ENCODE data around the gene RAD51B.

RAD51B gene

DNA sequence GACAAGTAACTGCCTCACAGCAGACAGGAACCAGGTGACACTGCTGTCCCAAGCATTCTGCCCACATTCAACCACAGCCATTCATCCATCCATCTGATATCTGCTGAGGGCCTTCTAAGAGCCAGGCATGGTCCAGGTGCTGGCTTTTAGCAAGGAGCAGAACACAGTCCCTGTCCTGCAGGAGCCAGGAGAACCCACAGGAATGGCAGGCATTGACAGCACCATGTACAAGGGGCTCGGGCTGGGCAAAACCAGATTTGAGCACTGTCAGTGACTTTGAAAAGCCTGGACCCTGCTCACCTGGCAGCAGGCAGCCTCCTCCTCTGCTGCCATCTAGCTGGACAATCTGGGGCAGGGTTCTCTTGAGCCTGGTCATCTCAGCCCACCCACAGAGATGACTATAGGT lies 836.3 kb downstream of the RAD51B start:
- Histone ChIP-seq H3K27me3 (replicated peaks; ENCODE audit: insufficient read depth, low read length) (no peaks in the 10 kb centered on the region), H2AFZ (ENCODE audit: low read length) (no peak overlapping the region), H3K4me1 (ENCODE audit: low read length) (no peaks in the 10 kb centered on the region), H3K9ac (ENCODE audit: low read length) (no peak overlapping the region), H3F3A (ENCODE audit: insufficient read depth, low read length) (no peaks in the 10 kb centered on the region), H3K27ac (ENCODE audit: low read length) (no peak overlapping the region), H3K4me2 (ENCODE audit: low read depth, low read length) (no peak overlapping the region), H3K4me3 (ENCODE audit: low read length) (no peak overlapping the region), H3K36me3 (replicated peaks; ENCODE audit: insufficient read depth, low read length) (no peaks in the 10 kb centered on the region), H3K79me2 (ENCODE audit: low read length) (no peaks in the 10 kb centered on the region), H4K20me1 (ENCODE audit: insufficient read depth, low read length) (no peaks in the 10 kb centered on the region), H3K9me3 (replicated peaks; ENCODE audit: insufficient read depth, low read length) (no peaks in the 10 kb centered on the region), H3K9me2 (replicated peaks; ENCODE audit: insufficient read depth, low read length) (no peaks in the 10 kb centered on the region)
- DNase-seq, result no peak
- TF ChIP-seq, protein P1, sequence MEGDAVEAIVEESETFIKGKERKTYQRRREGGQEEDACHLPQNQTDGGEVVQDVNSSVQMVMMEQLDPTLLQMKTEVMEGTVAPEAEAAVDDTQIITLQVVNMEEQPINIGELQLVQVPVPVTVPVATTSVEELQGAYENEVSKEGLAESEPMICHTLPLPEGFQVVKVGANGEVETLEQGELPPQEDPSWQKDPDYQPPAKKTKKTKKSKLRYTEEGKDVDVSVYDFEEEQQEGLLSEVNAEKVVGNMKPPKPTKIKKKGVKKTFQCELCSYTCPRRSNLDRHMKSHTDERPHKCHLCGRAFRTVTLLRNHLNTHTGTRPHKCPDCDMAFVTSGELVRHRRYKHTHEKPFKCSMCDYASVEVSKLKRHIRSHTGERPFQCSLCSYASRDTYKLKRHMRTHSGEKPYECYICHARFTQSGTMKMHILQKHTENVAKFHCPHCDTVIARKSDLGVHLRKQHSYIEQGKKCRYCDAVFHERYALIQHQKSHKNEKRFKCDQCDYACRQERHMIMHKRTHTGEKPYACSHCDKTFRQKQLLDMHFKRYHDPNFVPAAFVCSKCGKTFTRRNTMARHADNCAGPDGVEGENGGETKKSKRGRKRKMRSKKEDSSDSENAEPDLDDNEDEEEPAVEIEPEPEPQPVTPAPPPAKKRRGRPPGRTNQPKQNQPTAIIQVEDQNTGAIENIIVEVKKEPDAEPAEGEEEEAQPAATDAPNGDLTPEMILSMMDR (IDR thresholded peaks at IDR 0.05; ENCODE audit: low read length), result no peak
- TF ChIP-seq EZH2phosphoT487 (IDR thresholded peaks at IDR 0.05; ENCODE audit: low read length) (no peak), EZH2 (optimal IDR thresholded peaks at IDR 0.05; ENCODE audit: low read depth, low read length) (no peak)

DNA sequence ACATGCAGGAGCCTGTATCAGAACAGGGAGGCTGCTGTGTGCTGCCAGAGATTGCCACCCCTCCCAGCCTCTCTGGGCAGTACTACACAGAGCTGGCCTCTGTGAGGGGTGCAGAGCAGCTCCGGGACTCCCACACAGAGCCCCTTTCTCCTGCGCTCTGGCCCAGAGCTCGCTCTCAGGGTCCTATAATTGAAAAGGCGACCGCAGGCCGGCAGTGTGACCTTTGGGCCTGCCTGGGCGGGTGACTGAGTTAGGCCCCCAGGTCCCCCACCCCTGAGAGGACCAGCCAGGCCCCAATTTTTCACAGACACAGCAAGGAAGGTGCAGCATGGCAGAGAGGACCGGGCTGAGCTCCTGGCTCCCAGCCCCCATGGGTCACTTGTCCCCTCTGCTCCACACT lies 836.9 kb downstream of the RAD51B start:
- H3K9me3 ChIP-seq (replicated peaks; ENCODE audit: insufficient read depth, low read length), result no peaks in the 10 kb centered on the region
- H3K36me3 ChIP-seq (replicated peaks; ENCODE audit: insufficient read depth, low read length), result no peaks in the 10 kb centered on the region
- no peak overlapping the region for H3K9ac ChIP-seq (ENCODE audit: low read length)
- no peaks in the 10 kb centered on the region for H3K79me2 ChIP-seq (ENCODE audit: low read length)
- no peaks in the 10 kb centered on the region for H3K27me3 ChIP-seq (replicated peaks; ENCODE audit: insufficient read depth, low read length)
- no peak for DNase-seq
- no peaks in the 10 kb centered on the region for H3K4me1 ChIP-seq (ENCODE audit: low read length)
- no peak overlapping the region for H3K4me2 ChIP-seq (ENCODE audit: low read depth, low read length)
- TF ChIP-seq, protein P1 (IDR thresholded peaks at IDR 0.05; ENCODE audit: low read length), result no peak
- TF ChIP-seq EZH2 (optimal IDR thresholded peaks at IDR 0.05; ENCODE audit: low read depth, low read length) (no peak), EZH2phosphoT487 (IDR thresholded peaks at IDR 0.05; ENCODE audit: low read length) (no peak)
- H3K4me3 ChIP-seq (ENCODE audit: low read length), result no peak overlapping the region
- H3K9me2 ChIP-seq (replicated peaks; ENCODE audit: insufficient read depth, low read length), result no peaks in the 10 kb centered on the region
- no peaks in the 10 kb centered on the region for H4K20me1 ChIP-seq (ENCODE audit: insufficient read depth, low read length)
- H3K27ac ChIP-seq (ENCODE audit: low read length), result no peak overlapping the region
- H2AFZ ChIP-seq (ENCODE audit: low read length), result no peak overlapping the region
- no peaks in the 10 kb centered on the region for H3F3A ChIP-seq (ENCODE audit: insufficient read depth, low read length)

DNA sequence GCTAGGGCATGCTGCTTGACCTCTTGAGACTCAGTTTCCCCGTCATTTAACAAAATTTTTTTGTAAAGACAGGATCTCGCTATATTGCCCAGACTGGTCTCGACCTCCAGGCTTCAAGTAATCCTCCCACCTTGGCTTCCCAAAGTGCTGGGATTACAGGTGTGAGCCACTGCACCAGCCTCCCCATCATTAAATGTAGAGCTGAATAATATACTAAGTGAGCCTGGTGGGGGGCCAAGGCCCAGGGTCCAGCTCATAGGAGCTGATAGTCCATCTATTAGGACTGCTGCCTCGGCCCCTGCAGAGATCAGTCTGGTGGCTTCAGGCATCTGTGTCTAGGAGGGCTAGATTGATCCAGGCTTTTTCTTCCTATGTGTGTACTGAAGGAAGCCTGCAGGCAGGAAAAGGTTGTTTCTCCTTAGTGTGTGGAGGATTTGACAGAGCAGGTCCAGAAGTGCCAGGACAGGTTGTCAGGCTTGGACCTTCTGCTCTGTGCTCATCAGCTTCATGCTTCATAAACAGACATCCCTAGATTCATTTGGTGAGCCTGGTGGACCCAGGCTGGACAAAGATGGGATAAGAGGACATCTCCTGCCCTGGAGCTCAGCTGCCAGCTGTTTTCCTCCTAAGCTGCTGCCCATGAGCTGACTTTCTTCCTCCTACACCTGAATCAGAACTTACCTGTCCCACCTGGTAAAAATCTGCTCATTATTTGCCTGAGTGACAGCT lies 837.9 kb downstream of the RAD51B start:
- no peak overlapping the region for H2AFZ ChIP-seq (ENCODE audit: low read length)
- no peak overlapping the region for H3K4me3 ChIP-seq (ENCODE audit: low read length)
- no peaks in the 10 kb centered on the region for H3K27me3 ChIP-seq (replicated peaks; ENCODE audit: insufficient read depth, low read length)
- no peak for DNase-seq
- H3K9me2 ChIP-seq (replicated peaks; ENCODE audit: insufficient read depth, low read length), result no peaks in the 10 kb centered on the region
- H3K4me1 ChIP-seq (ENCODE audit: low read length), result no peaks in the 10 kb centered on the region
- H3F3A ChIP-seq (ENCODE audit: insufficient read depth, low read length), result no peaks in the 10 kb centered on the region
- H3K27ac ChIP-seq (ENCODE audit: low read length), result no peak overlapping the region
- no peaks in the 10 kb centered on the region for H3K36me3 ChIP-seq (replicated peaks; ENCODE audit: insufficient read depth, low read length)
- no peak for TF ChIP-seq EZH2 (optimal IDR thresholded peaks at IDR 0.05; ENCODE audit: low read depth, low read length)
- TF ChIP-seq, protein P1 (IDR thresholded peaks at IDR 0.05; ENCODE audit: low read length), result no peak
- TF ChIP-seq EZH2phosphoT487 (IDR thresholded peaks at IDR 0.05; ENCODE audit: low read length), result no peak
- H3K9me3 ChIP-seq (replicated peaks; ENCODE audit: insufficient read depth, low read length), result no peaks in the 10 kb centered on the region
- no peak overlapping the region for H3K4me2 ChIP-seq (ENCODE audit: low read depth, low read length)
- no peaks in the 10 kb centered on the region for H4K20me1 ChIP-seq (ENCODE audit: insufficient read depth, low read length)
- H3K9ac ChIP-seq (ENCODE audit: low read length), result no peak overlapping the region
- H3K79me2 ChIP-seq (ENCODE audit: low read length), result no peaks in the 10 kb centered on the region
